AG08395 (cell line): ENCODE data around the gene AGPS.
"Not testable (repeated sequence)": the region's sequence is repeated elsewhere in the genome, so short reads cannot be mapped to it uniquely, and the experiment has no call there.

ENCODE experiments used
- DNase-seq: peaks from one replicate; pipeline ENCODE4 v3.0.0; 2012; ENCODE audit warnings: mixed read lengths, low spot score

AGPS gene

GRCh38 chr2:177392373-177393202, at the start of gene AGPS:
TSS of gene AGPS (plus strand) at chr2:177392773. CDS start at chr2:177392790, 17 bp downstream.
- DNase-seq = peak; percentile 70

DNA sequence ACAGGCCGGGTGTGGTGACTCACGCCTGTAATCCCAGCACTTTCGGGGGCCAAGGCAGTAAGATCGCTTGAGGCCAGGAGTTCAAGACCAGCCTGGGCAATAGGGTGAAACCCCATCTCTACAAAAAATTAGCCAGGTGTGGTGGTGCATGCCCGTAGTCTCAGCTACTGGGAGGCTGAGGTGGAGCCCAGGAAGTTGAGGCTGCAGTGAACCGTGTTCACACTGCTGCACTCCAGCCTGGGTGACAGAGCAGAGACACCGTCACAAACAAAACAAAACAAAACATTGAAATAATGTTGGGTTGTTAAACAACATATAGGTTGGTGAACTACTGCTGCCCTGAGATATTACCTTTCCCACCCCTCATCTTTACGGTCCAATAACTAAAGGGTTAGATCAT, 48.8 kb upstream of the AGPS start:
- no peak for DNase-seq

DNA sequence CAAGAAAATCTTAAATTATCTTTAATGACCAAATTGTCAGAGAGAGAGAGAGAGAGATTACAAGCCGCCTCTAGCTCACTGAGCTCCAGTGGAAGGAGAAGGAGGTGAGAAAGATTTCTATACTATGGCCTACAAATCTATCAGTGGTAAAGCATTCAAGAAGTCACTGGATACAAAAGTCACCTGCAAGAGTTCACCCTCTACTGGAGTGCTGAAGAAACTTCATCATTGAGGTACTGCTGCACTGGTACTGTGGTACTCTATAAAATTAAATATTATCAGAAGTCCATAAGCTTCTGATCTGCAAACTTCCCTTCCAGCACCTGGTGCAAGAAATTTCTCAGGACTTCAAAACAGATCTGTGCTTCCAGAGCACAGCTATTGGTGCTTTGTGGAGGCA, 48.3 kb upstream of the AGPS start:
- DNase-seq = no peak

DNA sequence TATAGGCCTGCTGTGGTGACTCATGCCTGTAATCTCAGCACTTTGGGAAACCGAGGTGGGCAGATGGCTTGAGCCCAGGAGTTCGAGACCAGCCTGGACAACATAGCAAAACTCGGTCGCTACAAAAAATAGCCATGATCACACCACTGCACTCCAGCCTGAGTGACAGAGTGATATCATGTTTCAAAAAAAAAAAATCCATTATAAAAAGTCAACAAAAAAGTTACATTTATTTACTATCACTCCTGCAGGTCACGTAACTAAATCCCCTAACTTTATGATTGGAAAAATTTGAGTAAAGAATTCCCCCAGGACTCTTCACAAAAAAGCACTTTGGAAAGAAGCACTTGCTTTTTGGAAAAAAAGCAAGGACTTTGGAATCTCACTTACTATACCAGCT, 46.4 kb upstream of the AGPS start:
- DNase-seq = no peak

DNA sequence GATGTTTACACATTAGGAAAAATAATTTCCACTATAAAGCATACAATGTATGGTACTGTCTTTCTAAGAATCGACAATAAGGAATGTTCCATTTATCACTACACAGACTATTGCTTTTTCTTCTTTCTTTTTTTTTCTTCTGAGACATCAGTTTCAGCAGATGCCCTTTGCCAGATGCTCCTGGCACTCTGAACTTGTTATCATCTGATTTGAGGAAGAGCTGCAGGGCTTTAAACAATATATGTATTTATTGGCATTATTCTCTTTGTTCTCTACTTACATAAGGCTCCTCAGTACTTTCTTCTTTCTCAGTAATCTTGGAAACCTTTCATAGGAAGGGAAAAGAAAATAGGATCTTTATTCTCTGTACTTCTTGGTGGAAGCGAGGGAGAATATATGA, 45.0 kb upstream of the AGPS start:
- DNase-seq = no peak

- DNase-seq = no peak
Observed at GRCh38 chr2:177348118-177348654, 44.4 kb upstream of the AGPS start.

DNA sequence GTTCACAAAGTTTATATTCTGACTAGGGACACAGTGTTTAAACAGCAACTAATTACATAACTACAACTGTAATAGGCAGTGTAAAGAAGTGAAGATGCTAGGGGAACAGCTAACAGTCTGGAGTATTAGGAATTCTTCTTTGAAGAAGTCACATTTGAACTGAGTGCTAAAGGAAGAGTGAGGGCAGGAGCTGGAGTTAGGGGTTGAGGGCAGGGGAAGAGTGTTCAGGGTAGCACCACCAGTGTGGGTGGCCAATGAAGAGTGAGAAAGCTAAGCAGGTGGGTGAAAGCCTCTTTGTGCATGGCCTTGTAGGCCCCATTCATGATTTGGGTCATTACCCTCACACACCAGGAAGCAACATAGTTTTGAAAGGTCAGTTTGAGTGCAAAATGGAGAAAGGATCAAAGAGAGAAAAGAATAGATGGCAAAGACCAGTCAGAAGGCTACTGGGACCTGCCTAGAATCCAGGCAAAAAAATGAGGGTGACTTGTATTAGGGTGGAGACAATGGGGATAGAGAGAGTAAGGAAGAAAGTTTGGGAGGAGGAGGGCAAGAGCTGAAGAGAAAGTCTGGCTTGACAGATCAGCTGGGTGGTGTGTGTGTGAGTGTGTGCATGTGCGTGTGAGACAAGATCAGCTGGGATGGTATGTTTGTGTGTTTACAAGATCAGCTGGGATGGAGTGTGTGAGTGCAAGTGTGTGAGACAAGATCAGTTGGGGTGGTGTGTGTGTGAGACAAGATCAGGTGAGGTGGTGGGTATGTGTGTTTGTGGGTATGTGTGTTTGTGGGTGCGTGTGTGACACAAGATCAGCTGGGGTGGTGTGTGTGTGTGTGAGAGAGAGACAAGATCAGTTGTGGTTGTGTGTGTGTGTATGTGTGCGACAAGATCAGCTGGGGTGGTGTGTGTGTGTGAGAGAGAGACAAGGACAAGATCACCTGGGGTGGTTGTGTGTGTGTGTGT, 43.6 kb upstream of the AGPS start:
- no peak for DNase-seq

DNA sequence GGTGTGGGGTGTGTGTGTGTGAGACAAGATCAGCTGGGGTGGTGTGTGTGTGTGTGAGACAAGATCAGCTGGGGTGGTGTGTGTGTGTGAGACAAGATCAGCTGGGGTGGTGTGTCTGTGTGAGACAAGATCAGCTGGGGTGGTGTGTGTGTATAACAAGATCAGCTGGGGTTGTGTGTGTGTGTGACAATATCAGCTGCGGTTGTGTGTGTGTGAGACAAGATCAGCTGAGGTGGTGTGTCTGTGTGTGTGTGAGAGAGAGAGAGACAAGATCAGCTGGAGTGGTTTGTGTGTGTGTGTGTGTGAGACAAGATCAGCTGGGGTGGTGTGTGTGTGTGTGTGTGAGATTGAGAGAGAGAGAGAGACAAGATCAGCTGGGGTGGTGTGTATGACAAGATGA, 41.9 kb upstream of the AGPS start:
- not testable (repeated sequence) for DNase-seq

GRCh38 chr2:177351121-177351520, 41.5 kb upstream of the AGPS start:
- DNase-seq = not testable (repeated sequence)

DNA sequence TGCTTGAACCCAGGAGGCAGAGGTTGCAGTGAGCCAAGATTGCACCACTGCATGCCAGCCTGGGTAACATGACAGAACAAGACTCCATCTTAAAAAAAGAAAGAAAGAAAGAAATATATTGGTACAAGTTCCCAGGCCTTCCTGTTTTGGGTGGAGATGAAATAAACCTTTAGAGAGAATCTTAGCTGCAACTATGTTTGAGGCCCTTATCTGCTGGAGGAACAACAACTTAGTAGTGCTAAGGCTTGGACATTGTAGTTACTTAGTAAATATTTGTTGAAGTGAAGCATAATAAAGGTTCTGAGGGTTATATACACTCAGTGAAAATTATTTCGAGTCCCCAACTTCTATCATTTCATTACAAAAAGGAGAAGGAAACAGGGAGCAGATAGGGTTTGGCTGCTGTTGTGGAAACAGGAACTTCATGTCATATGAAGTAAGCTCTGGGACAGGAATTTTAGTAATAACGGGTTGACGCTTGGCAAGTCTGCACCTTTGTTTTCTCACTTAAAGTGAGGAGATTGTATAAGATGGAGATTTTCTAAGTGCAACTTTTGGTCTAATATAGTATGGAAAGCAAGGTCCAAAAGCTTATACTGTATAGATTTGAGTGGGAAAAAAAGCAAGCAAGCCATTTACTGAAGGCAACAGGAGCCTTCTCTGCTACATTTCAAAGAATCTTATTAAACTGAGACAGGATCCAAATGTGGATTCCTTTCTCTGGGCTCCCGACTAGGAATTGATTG, 40.0 kb upstream of the AGPS start:
- DNase-seq = no peak

DNA sequence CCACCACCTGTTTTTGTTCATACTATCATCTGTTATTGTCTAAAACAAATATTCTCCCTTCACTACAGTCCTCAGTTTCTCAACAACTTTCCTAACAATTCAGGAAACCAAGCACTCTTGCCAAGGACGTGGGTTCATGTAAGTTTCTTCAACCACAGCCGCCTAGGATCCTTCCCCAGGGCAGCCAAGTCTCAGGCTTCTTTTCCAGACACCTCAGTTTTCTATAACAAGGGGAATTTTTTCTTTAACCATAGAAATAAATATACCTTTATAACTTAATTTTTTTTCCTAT, 39.4 kb upstream of the AGPS start:
- peak; percentile 20 for DNase-seq

DNA sequence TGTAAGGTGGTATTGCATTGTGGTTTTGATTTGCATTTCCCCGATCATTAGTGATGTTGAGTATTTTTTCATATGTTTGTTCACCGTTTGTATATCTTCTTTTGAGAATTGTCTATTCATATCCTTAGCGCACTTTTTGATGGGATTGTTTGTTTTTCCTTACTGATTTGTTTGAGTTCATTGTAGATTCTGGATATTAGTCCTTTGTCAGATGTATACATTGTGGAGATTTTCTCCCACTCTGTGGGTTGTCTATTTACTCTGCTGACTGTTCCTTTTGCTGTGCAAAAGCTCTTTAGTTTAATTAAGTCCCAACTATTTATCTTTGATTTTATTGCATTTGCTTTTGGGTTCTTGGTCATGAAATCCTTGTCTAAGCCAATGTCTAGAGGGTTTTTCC, 38.0 kb upstream of the AGPS start:
- DNase-seq = not testable (repeated sequence)

DNA sequence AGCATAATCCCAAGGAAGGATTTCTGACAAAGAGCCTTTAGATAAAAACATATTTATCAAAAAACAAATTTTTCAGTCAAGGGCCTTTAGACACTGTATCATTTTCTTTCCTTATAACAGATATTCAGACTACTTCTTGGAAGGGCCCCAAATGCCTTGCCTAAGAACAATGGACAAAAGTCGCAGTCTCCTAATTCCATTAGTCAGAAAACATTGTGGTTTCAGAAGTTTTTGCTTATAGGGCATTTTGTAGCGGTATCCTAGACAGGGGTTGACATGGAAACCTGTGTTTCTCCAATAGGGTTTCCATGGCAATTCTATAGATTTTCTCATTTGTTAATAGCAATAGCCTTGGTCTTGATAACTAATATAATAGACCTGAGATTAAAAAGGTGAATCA, 36.7 kb upstream of the AGPS start:
- DNase-seq = no peak

DNA sequence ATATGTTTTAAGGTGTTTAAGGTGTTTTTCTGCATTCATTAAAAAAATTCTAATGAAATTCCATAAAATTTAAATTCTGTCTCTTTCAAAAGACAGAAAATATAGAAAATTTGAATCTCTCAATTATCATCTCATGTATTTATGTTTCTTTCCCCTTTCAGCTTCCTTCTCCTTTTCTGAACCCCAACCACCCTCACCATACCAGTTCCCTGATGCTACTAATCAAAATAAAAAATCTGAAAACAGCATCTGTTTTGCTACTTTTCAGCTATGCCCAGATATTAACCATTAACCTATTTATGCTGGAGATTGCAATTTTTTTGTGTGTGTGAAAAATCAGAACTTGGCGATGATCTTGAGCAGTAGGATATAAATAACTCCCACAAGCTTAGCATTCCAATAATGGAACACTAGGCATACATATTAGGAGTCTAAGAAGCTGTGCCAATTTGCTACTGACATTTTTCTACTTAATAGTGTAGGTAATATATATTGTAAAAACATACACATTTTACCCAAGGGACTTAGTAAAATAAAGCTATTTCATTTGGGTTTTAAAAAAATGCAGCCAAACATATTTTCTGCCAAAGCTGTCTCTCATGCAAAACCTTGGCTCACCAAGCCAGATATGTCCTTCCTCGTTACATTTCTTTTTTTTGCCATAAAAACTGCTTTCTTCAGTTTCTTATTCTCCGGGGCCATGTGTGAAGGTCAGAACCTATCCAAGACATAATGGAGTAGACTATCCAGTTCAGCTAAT, 32.6 kb upstream of the AGPS start:
- no peak for DNase-seq

DNA sequence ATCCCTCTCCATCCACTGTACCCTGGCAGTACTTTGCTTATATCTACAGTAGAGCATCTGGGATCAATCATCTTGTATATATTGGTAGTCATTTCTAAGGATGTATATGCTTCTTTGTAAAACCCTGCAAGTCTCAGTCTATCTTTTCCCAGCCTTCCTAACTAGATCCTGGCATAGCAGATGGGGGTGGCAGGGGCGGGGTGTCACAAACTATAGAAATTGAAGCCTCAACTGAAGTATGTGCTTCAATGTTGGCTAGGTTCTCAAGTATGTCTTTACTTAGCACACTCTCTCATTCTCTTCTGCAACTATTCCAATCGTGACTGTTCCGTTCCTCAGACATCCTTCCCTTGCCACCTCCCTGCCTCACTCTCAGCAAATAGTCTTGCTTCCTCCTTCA, 30.1 kb upstream of the AGPS start:
- DNase-seq = no peak

- DNase-seq = no peak
Observed at GRCh38 chr2:177363332-177363731, 29.2 kb upstream of the AGPS start.

DNA sequence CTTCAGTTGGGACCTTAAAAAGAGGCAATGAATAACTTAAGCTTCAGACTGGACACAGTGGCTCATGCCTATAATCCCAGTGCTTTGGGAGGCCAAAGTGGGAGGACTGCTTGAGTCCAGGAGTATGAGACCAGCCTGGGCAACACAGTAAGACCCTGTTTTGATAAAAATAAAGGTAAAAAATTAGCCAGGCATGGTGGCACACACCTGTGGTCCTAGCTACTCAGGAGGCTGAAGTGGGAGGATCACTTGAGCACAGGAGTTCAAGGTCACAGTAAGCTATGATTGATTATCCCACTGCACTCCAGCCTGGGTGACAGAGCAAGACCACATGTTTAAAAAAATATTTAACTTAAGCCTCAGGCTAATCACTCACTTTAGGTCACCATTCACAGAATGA, 26.8 kb upstream of the AGPS start:
- DNase-seq = not testable (repeated sequence)

DNA sequence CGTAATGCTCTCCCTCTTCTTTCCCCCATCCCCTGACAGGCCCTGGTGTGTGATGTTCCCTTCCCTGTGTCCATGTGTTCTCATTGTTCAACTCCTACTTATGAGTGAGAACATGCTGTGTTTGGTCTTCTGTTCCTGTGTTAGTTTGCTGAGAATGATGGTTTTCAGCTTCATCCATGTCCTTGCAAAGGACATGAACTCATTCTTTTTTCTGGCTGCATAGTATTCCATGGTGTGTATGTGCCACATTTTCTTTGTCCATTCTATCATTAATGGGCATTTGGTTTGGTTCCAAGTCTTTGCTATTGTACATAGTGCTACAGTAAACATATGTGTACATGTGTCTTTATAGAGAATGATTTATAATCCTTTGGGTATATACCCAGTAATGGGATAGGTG, 24.6 kb upstream of the AGPS start:
- DNase-seq = not testable (repeated sequence)

DNA sequence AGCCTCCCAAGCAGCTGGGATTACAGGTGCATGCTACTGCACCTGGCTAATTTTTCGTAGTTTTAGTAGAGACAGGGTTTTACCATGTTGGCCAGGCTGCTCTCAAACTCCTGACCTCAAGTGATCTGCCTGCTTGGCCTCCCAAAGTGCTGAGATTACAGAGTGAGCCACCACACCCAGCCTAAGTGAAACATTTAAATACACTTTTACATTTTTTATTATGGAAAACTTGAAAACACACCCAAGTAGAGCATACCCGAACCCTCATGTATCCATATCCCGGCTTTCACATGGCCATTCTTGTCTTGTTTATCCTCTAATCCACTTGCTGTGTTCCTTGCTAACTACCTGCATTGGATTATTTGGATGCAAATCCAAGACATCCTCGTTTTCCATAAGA, 13.2 kb upstream of the AGPS start:
- DNase-seq = no peak

- no peak for DNase-seq
Observed at GRCh38 chr2:177380181-177380580, 12.4 kb upstream of the AGPS start.

DNA sequence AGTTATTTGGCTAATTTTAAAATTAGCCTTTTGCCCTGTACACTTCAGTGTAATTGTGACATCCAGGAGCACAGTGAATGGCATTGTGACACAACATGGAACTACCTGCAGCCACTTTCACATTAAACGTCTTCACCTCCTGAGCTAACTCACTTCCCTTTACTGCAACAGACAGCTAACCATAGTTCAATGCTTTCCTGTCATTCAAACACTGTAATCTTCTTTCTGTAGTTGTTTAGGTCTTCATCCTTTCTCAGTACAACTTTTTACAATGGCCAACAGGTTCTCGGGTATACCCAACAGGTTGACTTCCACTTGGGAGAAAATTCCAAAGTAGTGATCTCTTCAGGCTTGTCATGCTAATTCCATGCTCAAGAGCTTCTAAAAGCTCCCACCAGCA, 8.6 kb upstream of the AGPS start:
- DNase-seq = no peak

DNA sequence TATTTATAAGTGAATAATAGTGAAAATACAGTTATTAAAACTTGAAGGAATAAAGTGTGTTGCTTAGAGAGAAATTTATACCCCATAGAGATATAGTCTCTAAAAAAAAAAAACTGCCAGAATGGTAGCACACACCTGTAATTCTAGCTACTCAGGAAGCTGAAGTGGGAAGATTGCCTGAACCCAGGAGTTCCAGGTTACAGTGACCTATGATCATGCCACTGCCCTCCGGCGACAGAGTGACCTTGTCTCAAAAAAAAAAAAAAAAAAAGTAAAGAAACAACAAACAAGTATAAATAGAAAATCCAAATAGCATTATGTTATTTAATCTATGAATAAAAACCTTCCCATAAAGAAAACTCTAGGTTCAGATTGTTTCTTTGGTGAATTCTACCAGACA, 7.4 kb upstream of the AGPS start:
- DNase-seq = no peak
